ENCODE results near the gene INSM2. TPM values are rescaled to one million over a fixed set of nuclear protein-coding genes. Genes with fewer than 3 reads are reported as not detected.

Gene INSM2
- total RNA-seq, 2 donors from 2014 or later, result not detected

- Histone ChIP-seq H3K36me3 (replicated peaks in 1 of 2; ENCODE audit: insufficient read depth in 1 of 2, low read depth in 2 of 2) (no peaks in the 10 kb centered on the region), H3K4me3 (no peak overlapping the region), H3K27ac (no peak overlapping the region), H3K27me3 (peaks cover 0 to under 1% of the 10 kb centered on the region in 2 donors), H3K9me3 (no peaks in the 10 kb centered on the region), H3K4me1 (peaks cover 10% of the 10 kb centered on the region)
- TF ChIP-seq CTCF (IDR thresholded peaks at IDR 0.05), result no peak
- no peak for TF ChIP-seq POLR2A (IDR thresholded peaks at IDR 0.05)
- no peak for DNase-seq
- intact Hi-C loops (cut with DNase I), result no loop called here
- no peak for ATAC-seq
- whole genome bisulfite sequencing, 2 donors, result 56 to 70% methylated on average over 2 of the region's 2 CpGs
Observed at GRCh38 chr14:35539969-35540368, 6.0 kb downstream of the INSM2 start.

- 92% methylated on average over 5 of the region's 5 CpGs for WGBS, 2 donors
Observed at GRCh38 chr14:35543006-35543405, 9.0 kb downstream of the INSM2 start.

DNA sequence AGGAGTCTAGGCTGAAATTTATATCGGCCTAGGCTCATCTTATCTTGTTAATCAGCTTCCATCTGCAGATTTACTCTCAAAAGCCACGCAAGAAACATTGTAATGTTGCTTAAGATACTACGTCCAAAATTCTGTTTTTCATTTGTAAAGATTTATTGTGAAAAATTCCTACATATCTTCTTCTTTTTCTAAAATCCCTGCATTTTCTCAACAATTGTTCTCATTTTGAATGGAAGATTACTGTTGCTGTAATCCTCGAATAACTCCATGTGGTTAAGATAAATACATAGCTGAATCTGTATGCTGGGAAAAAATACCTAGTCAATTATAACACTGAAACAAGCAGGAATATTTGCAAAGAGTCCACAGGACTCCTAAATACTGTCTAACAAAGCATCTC, 15.6 kb downstream of the INSM2 start:
- no peaks in the 10 kb centered on the region for H3K27me3 ChIP-seq
- H3K4me1 ChIP-seq, result no peaks in the 10 kb centered on the region
- ATAC-seq (no peak), DNase-seq (no peak)
- WGBS, 2 donors, result 90 to 92% methylated on average over 4 of the region's 4 CpGs
- no peak overlapping the region for H3K27ac ChIP-seq
- H3K4me3 ChIP-seq, result no peak overlapping the region
- H3K9me3 ChIP-seq, result no peaks in the 10 kb centered on the region
- intact Hi-C loops (cut with DNase I), result no loop called here
- TF ChIP-seq POLR2A (IDR thresholded peaks at IDR 0.05), result no peak
- no peak for TF ChIP-seq CTCF (IDR thresholded peaks at IDR 0.05)
- H3K36me3 ChIP-seq (replicated peaks in 1 of 2; ENCODE audit: insufficient read depth in 1 of 2, low read depth in 2 of 2), result no peaks in the 10 kb centered on the region

More at GRCh38 chr14:35543006-35543405, 9.0 kb downstream of the INSM2 start:
- Histone ChIP-seq H3K9me3 (no peaks in the 10 kb centered on the region), H3K4me1 (no peaks in the 10 kb centered on the region), H3K4me3 (no peak overlapping the region), H3K27me3 (no peaks in the 10 kb centered on the region), H3K36me3 (replicated peaks in 1 of 2; ENCODE audit: insufficient read depth in 1 of 2, low read depth in 2 of 2) (no peaks in the 10 kb centered on the region), H3K27ac (no peak overlapping the region)
- no peak for DNase-seq
- no peak for ATAC-seq
- intact Hi-C loops (cut with DNase I), result no loop called here
- no peak for TF ChIP-seq CTCF (IDR thresholded peaks at IDR 0.05)
- TF ChIP-seq POLR2A (IDR thresholded peaks at IDR 0.05), result no peak

GRCh38 chr14:35551081-35551480, 17.1 kb downstream of the INSM2 start:
- TF ChIP-seq CTCF (IDR thresholded peaks at IDR 0.05) (no peak), POLR2A (IDR thresholded peaks at IDR 0.05) (no peak)
- no peaks in the 10 kb centered on the region for H3K27me3 ChIP-seq
- 89 to 92% methylated on average over 1 of the region's 1 CpG for WGBS, 2 donors
- no peaks in the 10 kb centered on the region for H3K4me1 ChIP-seq
- H3K4me3 ChIP-seq, result no peak overlapping the region
- no peaks in the 10 kb centered on the region for H3K9me3 ChIP-seq
- no peak overlapping the region for H3K27ac ChIP-seq
- intact Hi-C loops (cut with DNase I), result no loop called here
- H3K36me3 ChIP-seq (replicated peaks in 1 of 2; ENCODE audit: insufficient read depth in 1 of 2, low read depth in 2 of 2), result no peaks in the 10 kb centered on the region
- DNase-seq, result no peak
- ATAC-seq, result no peak

GRCh38 chr14:35553808-35554207, 19.8 kb downstream of the INSM2 start:
- H3K27me3 ChIP-seq, result no peaks in the 10 kb centered on the region
- DNase-seq, result no peak
- intact Hi-C loops (cut with DNase I), result no loop called here
- no peaks in the 10 kb centered on the region for H3K9me3 ChIP-seq
- no peak overlapping the region for H3K27ac ChIP-seq
- H3K36me3 ChIP-seq (replicated peaks in 1 of 2; ENCODE audit: insufficient read depth in 1 of 2, low read depth in 2 of 2), result no peaks in the 10 kb centered on the region
- H3K4me3 ChIP-seq, result no peak overlapping the region
- no peaks in the 10 kb centered on the region for H3K4me1 ChIP-seq
- WGBS, 2 donors, result 57 to 76% methylated on average over 1 of the region's 1 CpG
- no peak for TF ChIP-seq CTCF (IDR thresholded peaks at IDR 0.05)
- TF ChIP-seq POLR2A (IDR thresholded peaks at IDR 0.05), result no peak
- no peak for ATAC-seq
